ENCODE measurements around the gene COL12A1. TPM values are rescaled to one million over a fixed set of nuclear protein-coding genes. Genes with fewer than 3 reads are reported as not detected.
A peak's percentile ranks its signal among the peaks of the same experiment; 100 is the strongest.

The COL12A1 gene
- total RNA-seq, 3 donors from 2014 or later (not counting 1 experiment from before 2014, with no cell fraction given) = 0.25 TPM; not detected in 2

DNA sequence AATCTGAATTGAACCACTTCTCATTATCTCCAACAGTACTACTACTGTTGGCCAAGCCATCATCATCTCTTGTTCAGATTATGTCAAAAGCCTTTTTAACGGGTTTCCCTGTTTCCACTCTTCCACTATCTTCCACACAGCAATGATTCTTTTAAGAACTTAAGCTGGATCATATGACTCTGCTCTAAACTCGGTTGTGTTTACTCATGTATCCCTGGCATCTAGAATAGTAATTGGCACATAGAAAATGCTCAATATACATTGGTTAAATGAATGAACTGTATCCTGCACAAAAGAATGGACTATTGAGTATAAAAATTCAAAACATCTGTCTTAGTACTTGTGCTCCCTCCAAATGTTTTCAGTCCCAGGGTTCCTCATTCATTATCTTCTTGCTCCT, 40.5 kb upstream of the COL12A1 start:
- no peak for DNase-seq
- H3K27me3 ChIP-seq (ENCODE audit: control insufficient read depth, insufficient read depth, low read length) = no peaks in the 10 kb centered on the region
- WGBS (ENCODE audit: insufficient coverage) = 86% methylated on average over 2 of the region's 2 CpGs
- peaks cover 18% of the 10 kb centered on the region for H3K4me1 ChIP-seq (ENCODE audit: control insufficient read depth, insufficient read depth, low read length)
- H3K4me3 Mint-ChIP-seq = peak overlapping the region; percentile 25
- no peak overlapping the region for H3K27ac Mint-ChIP-seq
- H3K4me1 Mint-ChIP-seq = peaks cover 14 to 19% of the 10 kb centered on the region in 2 donors
- no peak for ATAC-seq
- no peaks in the 10 kb centered on the region for H3K9me3 ChIP-seq (ENCODE audit: control insufficient read depth, insufficient read depth, low read length)
- H3K36me3 Mint-ChIP-seq = no peaks in the 10 kb centered on the region
- no peaks in the 10 kb centered on the region for H3K9me3 Mint-ChIP-seq
- intact Hi-C loops (cut with micrococcal nuclease) = loop anchor here (10.0 kb wide), 1 partner anchor 358 kb away; the partner anchor contains the start of gene SENP6
- no peaks in the 10 kb centered on the region for H3K36me3 ChIP-seq (ENCODE audit: control insufficient read depth, insufficient read depth, low read length)
- no peak overlapping the region for H3K27ac ChIP-seq (ENCODE audit: low read length)
- no peak overlapping the region for H3K4me3 ChIP-seq (ENCODE audit: low read length)
- peaks cover 15 to 18% of the 10 kb centered on the region in 2 donors for H3K27me3 Mint-ChIP-seq (ENCODE audit: low read depth in 2 of 2)
- TF ChIP-seq CTCF (IDR thresholded peaks at IDR 0.05) = no peak

- WGBS (ENCODE audit: insufficient coverage) = 18% methylated on average over 15 of the region's 15 CpGs
- no peak for TF ChIP-seq CTCF (IDR thresholded peaks at IDR 0.05)
- Histone ChIP-seq H3K4me3 (ENCODE audit: low read length) (peak overlapping the region; percentile 78), H3K4me1 (ENCODE audit: control insufficient read depth, insufficient read depth, low read length) (peaks cover 18% of the 10 kb centered on the region), H3K27me3 (ENCODE audit: control insufficient read depth, insufficient read depth, low read length) (no peaks in the 10 kb centered on the region), H3K9me3 (ENCODE audit: control insufficient read depth, insufficient read depth, low read length) (no peaks in the 10 kb centered on the region), H3K36me3 (ENCODE audit: control insufficient read depth, insufficient read depth, low read length) (peaks cover 9% of the 10 kb centered on the region), H3K27ac (ENCODE audit: low read length) (peak overlapping the region; percentile 86)
- peak overlapping the region; percentile 97 to 98 for H3K27ac Mint-ChIP-seq
- H3K4me3 Mint-ChIP-seq = peak overlapping the region; percentile 99
- ATAC-seq (peak in 1 of 3 donors; percentile 34), DNase-seq (no peak)
- no peaks in the 10 kb centered on the region for H3K36me3 Mint-ChIP-seq
- intact Hi-C loops (cut with micrococcal nuclease) = loop anchor here (10.0 kb wide), 1 partner anchor 361 kb away; the partner anchor contains the start of gene SENP6
- H3K9me3 Mint-ChIP-seq = no peaks in the 10 kb centered on the region
- H3K4me1 Mint-ChIP-seq = peaks cover 14 to 27% of the 10 kb centered on the region in 2 donors
- H3K27me3 Mint-ChIP-seq (ENCODE audit: low read depth in 2 of 2) = peaks cover 15 to 18% of the 10 kb centered on the region in 2 donors
Measured at GRCh38 chr6:75244063-75244584, 38.3 kb upstream of the COL12A1 start.

DNA sequence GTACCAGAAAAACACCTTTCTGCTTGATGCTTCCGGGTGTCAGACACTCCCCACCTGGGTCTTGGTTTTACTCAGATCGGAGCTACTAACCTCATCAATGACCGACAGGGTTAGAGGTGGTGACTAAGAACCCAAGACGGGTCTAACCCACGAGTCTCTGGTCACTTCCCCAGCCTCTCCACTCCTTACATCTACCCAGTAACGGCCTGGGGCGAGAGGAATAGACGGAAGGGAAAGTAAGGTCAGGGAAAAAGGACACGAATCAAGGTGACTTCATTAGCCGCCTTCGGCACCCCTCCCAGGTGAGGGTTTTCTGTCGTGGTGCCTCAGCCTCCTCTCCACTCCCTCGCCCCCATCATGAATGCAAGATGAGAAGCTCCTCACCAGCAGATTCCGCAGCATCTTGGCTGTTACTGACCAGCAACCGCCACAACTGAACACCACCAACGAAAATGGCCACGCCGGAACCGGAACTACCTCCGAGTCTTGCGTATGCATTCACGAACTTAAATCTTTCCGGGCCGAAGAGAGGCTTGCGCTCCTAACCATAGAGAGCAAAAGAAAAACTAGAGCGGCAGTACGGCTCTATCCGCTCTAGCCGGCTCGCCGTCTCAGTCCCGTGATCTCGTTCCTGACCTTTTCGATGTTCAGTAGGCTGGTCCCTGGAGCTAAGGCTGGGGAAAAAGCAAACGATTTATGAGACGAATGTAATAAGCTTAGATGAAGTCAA, 37.6 kb upstream of the COL12A1 start, which contains the start of gene COX7A2:
COX7A2 (minus strand) TSS at position 469 of the 730 bp plus-strand sequence; CDS start at position 402, 67 bp downstream.
- ATAC-seq (peak; percentile 95 to 98 (median 97)), DNase-seq (peak; percentile 81 to 94)
- peak within 1 kb of the TSS; percentile 78 for H3K4me3 ChIP-seq (ENCODE audit: low read length)
- no peaks in the 10 kb centered on the region for H3K36me3 Mint-ChIP-seq
- WGBS (ENCODE audit: insufficient coverage) = 0% methylated on average over 33 of the region's 36 CpGs
- H3K27me3 Mint-ChIP-seq (ENCODE audit: low read depth in 2 of 2) = peaks cover 15 to 18% of the 10 kb centered on the region in 2 donors
- peak within 1 kb of the TSS; percentile 99 for H3K4me3 Mint-ChIP-seq
- no peak for TF ChIP-seq CTCF (IDR thresholded peaks at IDR 0.05)
- no peaks in the 10 kb centered on the region for H3K27me3 ChIP-seq (ENCODE audit: control insufficient read depth, insufficient read depth, low read length)
- peak within 1 kb of the TSS; percentile 97 to 98 for H3K27ac Mint-ChIP-seq
- H3K9me3 Mint-ChIP-seq = no peaks in the 10 kb centered on the region
- peaks cover 13% of the 10 kb centered on the region for H3K36me3 ChIP-seq (ENCODE audit: control insufficient read depth, insufficient read depth, low read length)
- H3K4me1 Mint-ChIP-seq = peaks cover 14 to 27% of the 10 kb centered on the region in 2 donors
- H3K9me3 ChIP-seq (ENCODE audit: control insufficient read depth, insufficient read depth, low read length) = no peaks in the 10 kb centered on the region
- intact Hi-C loops (cut with micrococcal nuclease) = loop anchor here (1.0 to 10.0 kb wide), 2 partner anchors 41 to 361 kb away; partner anchors contain the start of genes SENP6 and TMEM30A
- peak within 1 kb of the TSS; percentile 86 for H3K27ac ChIP-seq (ENCODE audit: low read length)
- peaks cover 18% of the 10 kb centered on the region for H3K4me1 ChIP-seq (ENCODE audit: control insufficient read depth, insufficient read depth, low read length)
